GM12874 (cell line): ENCODE data around the gene GCAT.

Experiments used
- TF ChIP-seq, protein P1 (sequence below): IDR thresholded peaks from 2 replicates; pipeline ENCODE4 v1.5.1; 2011; ENCODE audit warnings: low read depth, mild to moderate bottlenecking, control low read depth, low read length, moderate library complexity; ENCODE audit not compliant: insufficient read depth

Gene GCAT

DNA sequence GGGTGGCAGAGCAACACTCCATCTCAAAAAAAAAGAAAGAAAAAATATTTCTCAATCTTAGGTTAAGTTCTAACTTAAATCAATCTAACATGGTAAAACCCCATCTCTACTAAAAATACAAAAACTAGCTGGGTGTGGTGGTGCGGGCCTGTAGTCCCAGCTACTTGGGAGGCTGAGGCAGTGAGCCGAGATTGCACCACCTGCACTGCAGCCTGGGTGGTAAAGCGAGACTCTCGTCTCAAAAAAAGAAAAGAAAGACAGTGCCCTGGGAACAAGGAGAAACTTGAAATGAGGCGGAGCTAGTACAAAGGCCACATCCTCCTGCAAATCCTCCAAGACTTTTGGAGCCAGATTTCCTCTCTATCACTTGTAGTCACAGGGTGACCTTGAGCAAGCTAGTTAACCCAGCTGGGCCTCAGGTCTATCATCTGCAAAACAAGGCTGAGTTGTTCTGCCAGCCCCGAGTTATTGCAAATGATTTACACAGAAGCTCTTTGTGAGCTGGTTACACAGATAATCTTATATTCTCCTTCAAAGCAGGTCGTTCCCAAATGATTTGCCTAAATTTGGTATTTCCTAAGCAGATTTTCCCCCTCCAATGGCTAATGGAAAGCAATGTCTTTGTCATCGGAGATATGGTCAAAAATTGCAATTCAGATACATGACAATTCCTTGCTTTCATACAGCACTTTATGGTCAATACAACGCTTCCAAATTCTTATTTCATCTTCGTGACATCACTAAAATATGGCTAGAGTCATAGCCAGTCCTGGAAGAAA lies 34.5 kb downstream of the GCAT start:
- TF ChIP-seq, protein P1, sequence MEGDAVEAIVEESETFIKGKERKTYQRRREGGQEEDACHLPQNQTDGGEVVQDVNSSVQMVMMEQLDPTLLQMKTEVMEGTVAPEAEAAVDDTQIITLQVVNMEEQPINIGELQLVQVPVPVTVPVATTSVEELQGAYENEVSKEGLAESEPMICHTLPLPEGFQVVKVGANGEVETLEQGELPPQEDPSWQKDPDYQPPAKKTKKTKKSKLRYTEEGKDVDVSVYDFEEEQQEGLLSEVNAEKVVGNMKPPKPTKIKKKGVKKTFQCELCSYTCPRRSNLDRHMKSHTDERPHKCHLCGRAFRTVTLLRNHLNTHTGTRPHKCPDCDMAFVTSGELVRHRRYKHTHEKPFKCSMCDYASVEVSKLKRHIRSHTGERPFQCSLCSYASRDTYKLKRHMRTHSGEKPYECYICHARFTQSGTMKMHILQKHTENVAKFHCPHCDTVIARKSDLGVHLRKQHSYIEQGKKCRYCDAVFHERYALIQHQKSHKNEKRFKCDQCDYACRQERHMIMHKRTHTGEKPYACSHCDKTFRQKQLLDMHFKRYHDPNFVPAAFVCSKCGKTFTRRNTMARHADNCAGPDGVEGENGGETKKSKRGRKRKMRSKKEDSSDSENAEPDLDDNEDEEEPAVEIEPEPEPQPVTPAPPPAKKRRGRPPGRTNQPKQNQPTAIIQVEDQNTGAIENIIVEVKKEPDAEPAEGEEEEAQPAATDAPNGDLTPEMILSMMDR: no peak

DNA sequence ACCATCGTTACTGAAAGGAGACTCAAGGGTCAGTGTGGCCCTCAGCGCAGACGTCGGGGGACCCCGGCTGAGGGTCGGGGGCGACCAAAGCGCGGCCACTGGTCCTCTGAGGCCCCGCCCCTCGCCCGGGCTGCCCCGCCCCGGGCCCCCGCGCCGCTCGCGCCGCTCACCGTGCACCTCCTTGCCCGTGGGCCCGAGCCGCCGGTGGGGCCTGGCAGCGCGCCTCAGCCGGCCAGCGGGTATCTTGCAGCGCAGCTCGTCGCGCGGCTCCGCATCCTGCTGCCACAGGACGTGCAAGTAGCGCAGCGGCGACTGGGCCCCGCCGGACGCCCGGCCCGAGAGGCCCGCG lies 36.0 kb downstream of the GCAT start:
- TF ChIP-seq, protein P1: no peak

- TF ChIP-seq, protein P1: no peak
Observed at GRCh38 chr22:37844904-37845329, 37.2 kb downstream of the GCAT start.

GRCh38 chr22:37846433-37846832 lies 38.7 kb downstream of the GCAT start:
- TF ChIP-seq, protein P1: no peak

- TF ChIP-seq, protein P1: no peak
Observed at GRCh38 chr22:37848587-37849088, 40.9 kb downstream of the GCAT start.

GRCh38 chr22:37849089-37849751 lies 41.5 kb downstream of the GCAT start, which contains the start of gene EIF3L:
Gene EIF3L, plus strand, starts transcription at chr22:37849419. Its CDS starts 31 bp downstream, at chr22:37849450.
- TF ChIP-seq, protein P1: no peak

DNA sequence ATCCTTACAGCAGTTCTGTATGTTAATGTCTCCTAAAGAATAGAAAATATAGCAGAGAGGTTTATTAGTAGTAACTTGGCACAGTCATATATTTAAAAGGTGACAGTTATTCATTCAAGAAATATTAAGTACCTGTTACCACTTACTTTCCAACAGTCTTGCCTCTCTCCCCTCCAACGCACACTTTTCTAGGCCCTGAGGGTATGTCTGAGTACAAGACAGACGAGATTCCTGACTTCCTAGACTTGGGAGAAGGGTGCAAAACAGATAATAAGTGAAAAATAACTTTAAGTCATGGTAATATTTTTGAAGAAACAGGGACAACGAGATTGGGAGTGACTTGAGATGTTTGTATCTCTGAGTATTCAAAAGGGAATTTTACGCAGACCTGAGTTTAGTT lies 43.1 kb downstream of the GCAT start:
- TF ChIP-seq, protein P1: no peak
